Natural killer cell (primary cell): ENCODE measurements around the gene MAGT1. TPM values are rescaled to one million over a fixed set of nuclear protein-coding genes. Genes with fewer than 3 reads are reported as not detected.
"Not testable (repeated sequence)": the region's sequence is repeated elsewhere in the genome, so short reads cannot be mapped to it uniquely, and the experiment has no call there.

Source experiments
- ATAC-seq, 3 donors: fragments of 150-1000 bp in 2 of 3; fragments of 200-7000 bp in 1 of 3; cut with Tn5 transposase; 1 replicate in 1 of 3; 2 replicates in 2 of 3; pipeline ENCODE4 v1.10.0; 2021; ENCODE audit warnings: mild to moderate bottlenecking in 2 of 3, moderate library complexity in 2 of 3
- DNase-seq, 2 donors: peaks; one replicate each; pipeline versions ENCODE4 v3.0.0 to v3.0.0-alpha.2; 2013 to 2021; ENCODE audit warnings: mixed read lengths in 1 of 2
- H3K27ac ChIP-seq: one replicate; pipeline ENCODE4 v1.5.1; 2013; ENCODE audit warnings: mild to moderate bottlenecking, low read length
- H3K27me3 ChIP-seq: one replicate; pipeline ENCODE4 v1.6.1; 2013; ENCODE audit warnings: low read length; ENCODE audit not compliant: control insufficient read depth, insufficient read depth
- H3K36me3 ChIP-seq: one replicate; pipeline ENCODE4 v1.6.1; 2013; ENCODE audit warnings: low read length; ENCODE audit not compliant: control insufficient read depth, insufficient read depth
- H3K4me1 ChIP-seq: one replicate; pipeline ENCODE4 v1.6.1; 2013; ENCODE audit warnings: low read length; ENCODE audit not compliant: control insufficient read depth, insufficient read depth
- H3K4me3 ChIP-seq: one replicate; pipeline ENCODE4 v1.5.1; 2013; ENCODE audit warnings: low read length
- H3K9me3 ChIP-seq: one replicate; pipeline ENCODE4 v1.6.1; 2013; ENCODE audit warnings: low read length; ENCODE audit not compliant: control insufficient read depth, insufficient read depth
- H3K27ac Mint-ChIP-seq, 2 donors: one replicate each; pipeline ENCODE4 v1.8.0; 2022; ENCODE audit warnings: mild to moderate bottlenecking in 2 of 2, mixed read lengths in 2 of 2, moderate library complexity in 1 of 2
- H3K27me3 Mint-ChIP-seq, 2 donors: one replicate each; pipeline ENCODE4 v1.8.0; 2022; ENCODE audit warnings: low read depth in 2 of 2, mixed read lengths in 2 of 2
- H3K36me3 Mint-ChIP-seq: one replicate; pipeline ENCODE4 v1.8.0; 2022; ENCODE audit warnings: mixed read lengths
- H3K4me1 Mint-ChIP-seq, 2 donors: one replicate each; pipeline ENCODE4 v1.8.0; 2022; ENCODE audit warnings: mixed read lengths in 2 of 2
- H3K4me3 Mint-ChIP-seq: one replicate; pipeline ENCODE4 v1.8.0; 2022; ENCODE audit warnings: mild to moderate bottlenecking, moderate library complexity, mixed read lengths
- H3K9me3 Mint-ChIP-seq, 2 donors: one replicate each; pipeline ENCODE4 v1.8.0; 2022; ENCODE audit warnings: mixed read lengths in 2 of 2
- CTCF ChIP-seq: fragments of 200-600 bp; IDR thresholded peaks from one replicate; pipeline ENCODE4 v1.8.0; 2022; ENCODE audit warnings: antibody characterized with exemption
- WGBS: methylation state at CpG from one replicate; pipeline ENCODE4 v1.1.7; 2013; ENCODE audit warnings: missing lambda C conversion rate; ENCODE audit not compliant: insufficient coverage; 5-methylcytosine and 5-hydroxymethylcytosine counted together
- intact Hi-C: fragments of 100-400 bp; cut with micrococcal nuclease; formaldehyde crosslinking; loops from one replicate; pipeline ENCODE4 v1.14.2; 2022
- total RNA-seq, 4 donors: library from RNA; stranded (reverse); fragments of 120-200 nt in 1 of 4; gene quantifications; one replicate each; pipeline versions ENCODE4 v1.2.3 to v1.2.4, GENCODE V29; 2013 to 2022

The MAGT1 gene
- total RNA-seq, 3 donors from 2014 or later (not counting 1 experiment from before 2014, with no cell fraction given) = 46.7 to 59.5 (median 51.8) TPM

DNA sequence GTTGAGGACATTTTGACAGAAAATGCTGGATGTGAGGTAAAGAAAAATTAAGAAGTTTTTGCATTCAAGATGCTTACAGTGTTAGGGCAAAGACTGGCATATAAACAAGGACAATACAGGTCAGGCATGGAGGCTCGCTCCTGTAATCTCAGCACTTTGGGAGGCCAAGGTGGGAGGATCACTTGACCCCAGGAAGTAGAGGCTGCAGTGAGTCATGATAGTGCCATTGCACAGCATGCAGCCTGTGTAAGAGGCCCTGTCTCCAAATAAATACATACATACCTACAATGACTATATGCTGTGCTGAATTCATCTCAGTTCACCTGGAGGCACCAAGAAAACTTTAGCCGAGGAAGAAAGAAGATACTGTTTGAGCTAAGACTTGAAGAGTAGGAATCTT, 2.3 kb downstream of the MAGT1 start:
- H3K27ac Mint-ChIP-seq = peak overlapping the region; percentile 98 to 99
- no peak for ATAC-seq

GRCh38 chrX:77881418-77881817, 13.8 kb downstream of the MAGT1 start:
- not testable (repeated sequence) for ATAC-seq

More for the DNA sequence above, 2.3 kb downstream of the MAGT1 start:
- H3K27me3 Mint-ChIP-seq = no peaks in the 10 kb centered on the region
- H3K36me3 Mint-ChIP-seq = no peaks in the 10 kb centered on the region
- no peak overlapping the region for H3K27ac ChIP-seq
- H3K9me3 ChIP-seq = no peaks in the 10 kb centered on the region
- peaks cover 6% of the 10 kb centered on the region for H3K4me1 ChIP-seq
- TF ChIP-seq CTCF = no peak
- no peaks in the 10 kb centered on the region for H3K9me3 Mint-ChIP-seq
- WGBS = 97% methylated on average over 2 of the region's 2 CpGs
- H3K4me3 ChIP-seq = no peak overlapping the region
- DNase-seq = no peak
- no peaks in the 10 kb centered on the region for H3K36me3 ChIP-seq
- H3K4me1 Mint-ChIP-seq = peaks cover 23 to 25% of the 10 kb centered on the region in 2 donors
- H3K27me3 ChIP-seq = no peaks in the 10 kb centered on the region
- intact Hi-C loops = no loop called here
- peak overlapping the region; percentile 32 for H3K4me3 Mint-ChIP-seq

DNA sequence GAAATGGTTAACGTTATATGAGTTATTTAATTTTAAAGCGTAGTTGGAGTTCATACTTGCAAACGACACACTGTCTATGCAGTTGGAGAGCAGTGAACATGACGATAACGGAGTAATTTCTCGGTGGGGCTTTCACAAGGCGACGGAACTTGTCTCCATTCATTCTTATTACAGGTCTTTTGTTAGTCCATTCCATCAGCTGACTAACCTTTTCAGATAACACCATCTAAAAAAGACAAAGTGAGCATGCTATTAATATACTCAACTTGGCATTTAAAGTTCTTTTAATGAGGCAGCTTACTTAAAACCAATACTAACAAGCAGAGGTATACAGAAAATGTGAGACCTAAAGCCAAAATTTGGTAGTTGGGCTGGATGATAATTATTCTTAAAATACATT, 19.9 kb downstream of the MAGT1 start:
- no peak for TF ChIP-seq CTCF
- no peaks in the 10 kb centered on the region for H3K36me3 Mint-ChIP-seq
- Histone ChIP-seq H3K36me3 (peaks cover 3% of the 10 kb centered on the region), H3K4me3 (no peak overlapping the region), H3K27ac (no peak overlapping the region), H3K4me1 (no peaks in the 10 kb centered on the region), H3K27me3 (no peaks in the 10 kb centered on the region), H3K9me3 (no peaks in the 10 kb centered on the region)
- intact Hi-C loops = no loop called here
- H3K9me3 Mint-ChIP-seq = no peaks in the 10 kb centered on the region
- H3K27ac Mint-ChIP-seq = no peak overlapping the region
- no peak overlapping the region for H3K4me3 Mint-ChIP-seq
- H3K27me3 Mint-ChIP-seq = no peaks in the 10 kb centered on the region
- peaks cover 0 to 13% of the 10 kb centered on the region in 2 donors for H3K4me1 Mint-ChIP-seq
- over 99% methylated on average over 8 of the region's 8 CpGs for WGBS
- ATAC-seq (no peak), DNase-seq (no peak)

More at GRCh38 chrX:77881418-77881817, 13.8 kb downstream of the MAGT1 start:
- H3K4me1 ChIP-seq, DNase-seq, H3K27ac ChIP-seq, H3K9me3 ChIP-seq, H3K4me3 Mint-ChIP-seq, H3K27ac Mint-ChIP-seq, H3K4me1 Mint-ChIP-seq, H3K27me3 Mint-ChIP-seq, H3K27me3 ChIP-seq, H3K36me3 ChIP-seq, H3K36me3 Mint-ChIP-seq, intact Hi-C loops, H3K9me3 Mint-ChIP-seq, H3K4me3 ChIP-seq: not testable (repeated sequence)
- no CpG with 5 or more reads among the region's 4 CpGs for WGBS

DNA sequence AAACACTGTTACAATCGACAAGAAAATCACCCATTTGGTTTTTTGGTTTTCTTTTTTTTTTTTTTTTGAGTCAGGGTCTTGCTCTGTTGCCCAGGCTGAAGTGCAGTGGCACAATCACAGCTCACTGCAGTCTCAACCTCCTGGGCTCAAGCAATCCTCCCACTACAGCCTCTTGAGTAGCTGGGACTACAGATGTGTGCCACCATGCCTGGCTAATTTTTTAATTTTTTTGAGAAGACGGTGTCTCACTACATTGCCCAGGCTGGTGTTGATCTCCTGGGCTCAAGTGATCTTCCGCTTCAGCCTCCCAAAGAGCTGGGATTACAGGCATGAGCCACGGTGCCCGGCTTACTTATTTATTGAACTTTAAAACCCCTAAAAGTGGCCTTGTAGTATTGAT, 63.7 kb downstream of the MAGT1 start:
- H3K27me3 Mint-ChIP-seq, H3K9me3 ChIP-seq, H3K9me3 Mint-ChIP-seq, H3K27me3 ChIP-seq, intact Hi-C loops, H3K4me1 Mint-ChIP-seq, ATAC-seq, H3K27ac ChIP-seq, H3K27ac Mint-ChIP-seq, H3K4me3 ChIP-seq, DNase-seq, H3K4me1 ChIP-seq, H3K36me3 ChIP-seq, H3K36me3 Mint-ChIP-seq, H3K4me3 Mint-ChIP-seq: not testable (repeated sequence)
- WGBS = 90% methylated on average over 2 of the region's 5 CpGs

DNA sequence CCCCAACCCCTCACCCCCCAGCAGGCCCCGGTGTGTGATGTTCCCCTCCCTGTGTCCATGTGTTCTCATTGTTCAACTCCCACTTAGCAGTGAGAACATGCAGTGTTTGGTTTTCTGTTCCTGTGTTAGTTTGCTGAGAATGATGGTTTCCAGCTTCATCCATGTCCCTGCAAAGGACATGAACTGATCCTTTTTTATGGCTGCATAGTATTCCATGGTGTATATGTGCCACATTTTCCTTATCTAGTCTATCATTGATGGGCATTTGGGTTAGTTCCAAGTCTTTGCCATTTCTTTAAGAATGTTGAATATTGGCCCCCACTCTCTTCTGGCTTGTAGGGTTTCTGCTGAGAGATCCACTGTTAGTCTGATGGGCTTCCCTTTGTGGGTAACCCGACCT, 73.2 kb downstream of the MAGT1 start:
- not testable (repeated sequence) for H3K4me1 ChIP-seq

More for the DNA sequence above, 73.2 kb downstream of the MAGT1 start:
- ATAC-seq, intact Hi-C loops, H3K27me3 ChIP-seq, H3K4me3 Mint-ChIP-seq, H3K27ac ChIP-seq, H3K27ac Mint-ChIP-seq, H3K27me3 Mint-ChIP-seq, H3K9me3 ChIP-seq, H3K36me3 ChIP-seq, DNase-seq, H3K4me3 ChIP-seq, H3K9me3 Mint-ChIP-seq, H3K36me3 Mint-ChIP-seq, H3K4me1 Mint-ChIP-seq: not testable (repeated sequence)
- no CpG with 5 or more reads among the region's 2 CpGs for WGBS
